Psoas muscle (tissue), 8 donors: ENCODE data around the gene ZNF229. TPM values are rescaled to one million over a fixed set of nuclear protein-coding genes. Genes with fewer than 3 reads are reported as not detected.

ENCODE experiments used
- ATAC-seq, 4 donors: fragments of 200-7000 bp; cut with Tn5 transposase; one replicate each; pipeline ENCODE4 v1.9.1; 2020; ENCODE audit warnings: moderate library complexity in 3 of 4, mild to moderate bottlenecking in 2 of 4
- DNase-seq, 2 donors: peaks; one replicate each; pipeline ENCODE4 v3.0.0-alpha.2; 2020
- H3K27ac ChIP-seq: fragments of 200-600 bp; one replicate; pipeline ENCODE4 v1.8.0; 2022
- H3K27me3 ChIP-seq, 3 donors: fragments of 200-600 bp in 1 of 3; one replicate each; pipeline versions ENCODE4 v1.6.1 to v1.8.0; 2013 to 2022; ENCODE audit warnings: low read length in 2 of 3, mild to moderate bottlenecking in 2 of 3, moderate library complexity in 1 of 3; ENCODE audit not compliant: insufficient read depth in 3 of 3
- H3K36me3 ChIP-seq, 2 donors: fragments of 200-600 bp in 1 of 2; one replicate each; pipeline versions ENCODE4 v1.6.1 to v1.8.0; 2013 to 2022; ENCODE audit warnings: low read depth in 1 of 2, mild to moderate bottlenecking in 1 of 2, moderate library complexity in 1 of 2; ENCODE audit not compliant: insufficient read depth in 1 of 2
- H3K4me1 ChIP-seq: fragments of 200-600 bp; one replicate; pipeline ENCODE4 v1.8.0; 2022
- H3K4me3 ChIP-seq: fragments of 200-600 bp; one replicate; pipeline ENCODE4 v1.8.0; 2022; ENCODE audit warnings: mild to moderate bottlenecking
- H3K9me3 ChIP-seq: fragments of 200-600 bp; one replicate; pipeline ENCODE4 v1.8.0; 2022
- WGBS, 3 donors: extraction: QIAGEN DNeasy Blood & Tissue Kit; methylation state at CpG; one replicate each; pipeline versions ENCODE4 v1.1.6 to v1.1.7; 2013; 5-methylcytosine and 5-hydroxymethylcytosine counted together
- intact Hi-C, 2 donors: fragments of 100-400 bp; cut with DNase I; formaldehyde crosslinking; loops; one replicate each; pipeline versions ENCODE4 v1.11.0 to v1.14.2; 2022
- polyA plus RNA-seq, 3 donors: library from polyadenylated mRNA; stranded (reverse); fragments of 200-250 nt; gene quantifications; one replicate each; pipeline ENCODE4 v1.2.3, GENCODE V29; 2013
- total RNA-seq, 4 donors: library from RNA; stranded (reverse); fragmentation: NEBNext Ultra II Directional in 2 of 4; extraction: Animal tissue kit (Norgen Biotek cat#: 25700) in 2 of 4; gene quantifications; one replicate each; pipeline versions ENCODE4 v1.2.1 to v1.2.4, GENCODE V29; 2021 to 2023
- TF ChIP-seq, protein P1 (sequence below): fragments of 200-600 bp; IDR thresholded peaks from one replicate; pipeline ENCODE4 v1.8.0; 2022; ENCODE audit warnings: antibody characterized with exemption
- donor health status: healthy with polysubstance abuse.
- donor health status: DM: no; HTN: no; CAD: no; lungs with moderate emphysema.
- donor health status: Bipolar disorder and iron deficiency.
- donor health status: healthy.
- donor health status: DM: yes; HTN: yes; CAD: no.
- donor health status: DM: no; HTN: no; CAD: no.
- donor health status: DM: no; HTN: no; CAD: no.
- donor health status: DM: yes; HTN: yes; CAD: no.

Gene ZNF229
- total and polyA plus RNA-seq, 7 donors, result 0.58 to 6.3 (median 2.1) TPM

DNA sequence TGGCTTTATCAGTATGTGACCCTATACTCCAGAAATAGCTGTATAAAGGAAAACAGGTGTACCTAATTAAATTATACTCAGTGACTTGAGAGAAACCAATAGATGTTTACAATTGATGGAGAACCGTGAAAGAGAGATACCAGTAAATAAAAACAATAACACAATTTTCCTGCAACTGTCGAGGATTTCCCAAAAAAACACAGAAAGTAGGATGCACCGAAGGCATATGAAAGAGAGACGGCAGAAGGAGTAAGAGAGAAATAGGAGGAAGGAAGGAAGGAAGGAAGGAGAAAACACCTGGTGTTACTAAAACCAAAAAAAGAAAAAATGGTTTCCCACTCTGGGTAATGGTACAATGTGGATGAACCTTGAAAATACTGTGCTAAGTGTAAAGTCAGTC, 6.8 kb upstream of the ZNF229 start:
- H3K27me3 ChIP-seq, result peaks cover 0 to 6% (median 0%) of the 10 kb centered on the region in 3 donors
- intact Hi-C loops, result no loop called here
- TF ChIP-seq, protein P1, sequence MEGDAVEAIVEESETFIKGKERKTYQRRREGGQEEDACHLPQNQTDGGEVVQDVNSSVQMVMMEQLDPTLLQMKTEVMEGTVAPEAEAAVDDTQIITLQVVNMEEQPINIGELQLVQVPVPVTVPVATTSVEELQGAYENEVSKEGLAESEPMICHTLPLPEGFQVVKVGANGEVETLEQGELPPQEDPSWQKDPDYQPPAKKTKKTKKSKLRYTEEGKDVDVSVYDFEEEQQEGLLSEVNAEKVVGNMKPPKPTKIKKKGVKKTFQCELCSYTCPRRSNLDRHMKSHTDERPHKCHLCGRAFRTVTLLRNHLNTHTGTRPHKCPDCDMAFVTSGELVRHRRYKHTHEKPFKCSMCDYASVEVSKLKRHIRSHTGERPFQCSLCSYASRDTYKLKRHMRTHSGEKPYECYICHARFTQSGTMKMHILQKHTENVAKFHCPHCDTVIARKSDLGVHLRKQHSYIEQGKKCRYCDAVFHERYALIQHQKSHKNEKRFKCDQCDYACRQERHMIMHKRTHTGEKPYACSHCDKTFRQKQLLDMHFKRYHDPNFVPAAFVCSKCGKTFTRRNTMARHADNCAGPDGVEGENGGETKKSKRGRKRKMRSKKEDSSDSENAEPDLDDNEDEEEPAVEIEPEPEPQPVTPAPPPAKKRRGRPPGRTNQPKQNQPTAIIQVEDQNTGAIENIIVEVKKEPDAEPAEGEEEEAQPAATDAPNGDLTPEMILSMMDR, result no peak
- ATAC-seq, result no peak
- no peak for DNase-seq
- no peaks in the 10 kb centered on the region for H3K4me1 ChIP-seq
- H3K36me3 ChIP-seq, result no peaks in the 10 kb centered on the region
- 54 to 71% (median 70%) methylated on average over 4 of the region's 4 CpGs for WGBS, 3 donors
- H3K9me3 ChIP-seq, result peaks cover 16% of the 10 kb centered on the region
- no peak overlapping the region for H3K4me3 ChIP-seq
- H3K27ac ChIP-seq, result no peak overlapping the region

DNA sequence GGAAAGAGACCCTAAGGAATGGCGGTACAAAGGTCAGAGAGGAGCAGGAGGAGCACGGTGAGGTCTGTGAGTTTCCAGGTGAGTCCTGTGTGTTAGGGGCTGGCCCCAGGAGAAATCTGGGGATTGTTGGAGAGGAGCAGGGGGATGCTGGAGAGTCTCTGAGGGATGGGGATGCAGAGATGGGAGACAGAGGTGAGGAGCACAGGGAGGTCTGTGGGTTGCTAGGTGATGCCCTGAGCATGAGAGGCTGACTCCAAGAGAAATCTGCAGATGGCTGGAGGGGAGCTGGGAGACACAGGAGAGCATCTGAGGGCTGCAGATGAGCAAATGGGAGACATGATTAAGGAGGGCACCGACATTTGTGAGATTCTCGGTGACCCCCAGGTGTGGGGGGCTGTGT, 4.1 kb upstream of the ZNF229 start:
- intact Hi-C loops, result no loop called here
- 89 to 97% (median 92%) methylated on average over 4 of the region's 4 CpGs for WGBS, 3 donors
- no peak for ATAC-seq
- peaks cover 25% of the 10 kb centered on the region for H3K9me3 ChIP-seq
- H3K4me3 ChIP-seq, result no peak overlapping the region
- peaks cover 6% of the 10 kb centered on the region for H3K4me1 ChIP-seq
- peaks cover 0 to 6% (median 0%) of the 10 kb centered on the region in 3 donors for H3K27me3 ChIP-seq
- no peak overlapping the region for H3K27ac ChIP-seq
- DNase-seq, result no peak
- no peaks in the 10 kb centered on the region for H3K36me3 ChIP-seq
- TF ChIP-seq, protein P1, result no peak

DNA sequence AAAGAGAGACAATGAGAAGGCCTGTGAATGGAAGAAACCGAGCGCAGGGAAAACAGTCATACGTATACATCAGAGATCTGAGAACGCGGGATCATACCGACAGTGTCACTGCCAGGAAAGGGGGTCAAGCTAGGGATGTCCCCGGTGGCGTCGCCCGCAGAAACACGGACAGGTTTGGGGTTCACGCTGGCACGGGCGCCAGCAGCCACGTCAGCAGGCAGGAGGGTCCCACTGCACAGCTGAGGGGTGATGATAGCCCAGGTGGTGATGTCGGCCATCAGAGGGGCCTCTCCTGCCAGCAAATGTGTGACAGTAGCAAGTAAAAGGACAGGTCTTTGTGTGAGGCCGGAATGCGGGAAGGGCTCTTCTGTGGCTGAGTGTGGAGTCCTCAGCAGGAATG, 3.4 kb upstream of the ZNF229 start:
- no peak for DNase-seq
- intact Hi-C loops, result no loop called here
- TF ChIP-seq, protein P1, result no peak
- H3K4me1 ChIP-seq, result peaks cover 6% of the 10 kb centered on the region
- ATAC-seq, result no peak
- WGBS, 3 donors, result 88 to 93% (median 90%) methylated on average over 18 of the region's 18 CpGs
- H3K27ac ChIP-seq, result no peak overlapping the region
- no peak overlapping the region for H3K4me3 ChIP-seq
- H3K36me3 ChIP-seq, result peaks cover under 1 to 7% of the 10 kb centered on the region in 2 donors
- H3K27me3 ChIP-seq, result peaks cover 0 to 6% (median 0%) of the 10 kb centered on the region in 3 donors
- H3K9me3 ChIP-seq, result peaks cover 25% of the 10 kb centered on the region

DNA sequence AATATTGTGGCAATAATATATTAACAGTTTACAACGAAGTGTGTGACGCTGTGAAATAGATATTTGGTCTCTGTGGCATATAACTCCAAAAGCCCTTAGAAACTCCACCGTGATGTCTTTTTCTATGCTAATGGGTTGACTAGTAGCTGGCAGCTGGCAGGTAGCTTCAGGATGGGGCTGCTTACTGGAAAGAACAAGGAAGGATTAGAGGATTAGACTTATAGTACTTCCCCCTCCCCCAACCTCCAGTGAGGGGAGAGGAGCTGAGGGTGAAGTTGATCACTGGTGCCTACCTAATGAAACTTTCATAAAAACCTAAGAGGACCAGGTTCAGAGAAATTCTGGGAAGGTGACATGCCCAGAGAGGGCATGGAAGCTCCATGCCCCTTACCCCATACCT, 9.8 kb downstream of the ZNF229 start:
- Histone ChIP-seq H3K4me3 (no peak overlapping the region), H3K9me3 (peaks cover 71% of the 10 kb centered on the region), H3K4me1 (no peaks in the 10 kb centered on the region), H3K36me3 (peaks cover 11 to 80% of the 10 kb centered on the region in 2 donors), H3K27me3 (no peaks in the 10 kb centered on the region), H3K27ac (no peak overlapping the region)
- TF ChIP-seq, protein P1, result no peak
- intact Hi-C loops, result no loop called here
- DNase-seq (no peak), ATAC-seq (no peak)
- WGBS, 3 donors, result 92 to 95% (median 94%) methylated on average over 3 of the region's 3 CpGs

DNA sequence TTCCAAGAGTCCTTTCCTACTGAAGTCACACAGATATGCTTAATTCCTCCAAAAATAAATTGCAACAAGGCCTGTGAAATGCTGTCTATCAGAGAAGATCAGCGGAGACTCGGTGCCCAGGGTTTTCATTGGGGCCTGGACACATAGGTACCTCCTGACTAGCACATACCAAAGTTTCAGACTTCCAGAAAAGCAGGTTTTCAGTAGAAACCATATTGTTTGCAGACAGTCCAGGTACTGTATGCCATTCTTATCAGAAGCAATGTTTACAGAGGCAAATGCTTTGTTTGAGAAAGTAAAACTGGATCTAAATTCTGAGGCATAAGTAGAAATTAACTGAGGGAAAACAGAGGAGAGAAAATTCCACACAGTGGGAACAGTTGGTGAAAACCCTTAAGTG, 12.8 kb downstream of the ZNF229 start:
- intact Hi-C loops, result no loop called here

More for the DNA sequence above, 12.8 kb downstream of the ZNF229 start:
- Histone ChIP-seq H3K4me1 (no peaks in the 10 kb centered on the region), H3K36me3 (peaks cover 18 to 70% of the 10 kb centered on the region in 2 donors), H3K27ac (no peak overlapping the region), H3K27me3 (no peaks in the 10 kb centered on the region), H3K4me3 (no peak overlapping the region), H3K9me3 (peaks cover 70% of the 10 kb centered on the region)
- WGBS, 3 donors, result 96 to 98% (median 97%) methylated on average over 2 of the region's 2 CpGs
- DNase-seq, result no peak
- no peak for ATAC-seq
- TF ChIP-seq, protein P1, result no peak
